Epithelial cell of proximal tubule (primary cell): ENCODE measurements around the gene TJP1. TPM values are rescaled to one million over a fixed set of nuclear protein-coding genes. Genes with fewer than 3 reads are reported as not detected.

Experiments used
- DNase-seq: peaks from one replicate; pipeline ENCODE4 v3.0.0-alpha.2; 2011; ENCODE audit warnings: low read depth
- H3K4me3 ChIP-seq: 2 replicates; pipeline ENCODE4 v1.5.1; 2011; ENCODE audit warnings: low read depth, mild to moderate bottlenecking, low read length
- total RNA-seq: library from RNA; depleted of rRNA; stranded (reverse); fragments of >200 nt; gene quantifications from 2 replicates; pipeline ENCODE4 v1.2.3, GENCODE V29; 2015
- TF ChIP-seq, protein P1 (sequence below): conservative IDR thresholded peaks from 2 replicates; pipeline ENCODE4 v1.5.1; 2012; ENCODE audit warnings: low read depth, mild to moderate bottlenecking, low read length

Gene TJP1
- total RNA-seq, 1 donor from 2014 or later, result 106 TPM

DNA sequence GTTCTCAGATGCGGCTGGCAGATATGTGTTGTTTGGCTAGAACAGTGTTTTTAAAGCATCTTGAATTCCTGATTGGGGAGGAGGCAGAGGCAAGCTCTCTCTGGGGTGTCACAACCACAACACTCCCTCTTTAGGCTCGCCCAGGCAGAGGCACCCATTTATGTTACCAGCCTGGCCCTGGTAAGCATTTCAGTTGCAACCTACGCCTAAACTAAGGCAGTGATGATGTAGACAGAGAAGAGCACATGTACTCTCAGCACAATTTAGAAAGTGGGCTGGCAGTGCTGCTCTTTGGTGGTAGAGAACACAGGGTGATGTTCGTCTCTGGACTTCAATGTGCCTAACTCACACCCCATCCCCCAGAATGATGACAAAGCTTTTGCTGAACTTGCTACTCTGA is 41.2 kb upstream of the TJP1 start:
- DNase-seq, result no peak
- no peak overlapping the region for H3K4me3 ChIP-seq
- TF ChIP-seq, protein P1, sequence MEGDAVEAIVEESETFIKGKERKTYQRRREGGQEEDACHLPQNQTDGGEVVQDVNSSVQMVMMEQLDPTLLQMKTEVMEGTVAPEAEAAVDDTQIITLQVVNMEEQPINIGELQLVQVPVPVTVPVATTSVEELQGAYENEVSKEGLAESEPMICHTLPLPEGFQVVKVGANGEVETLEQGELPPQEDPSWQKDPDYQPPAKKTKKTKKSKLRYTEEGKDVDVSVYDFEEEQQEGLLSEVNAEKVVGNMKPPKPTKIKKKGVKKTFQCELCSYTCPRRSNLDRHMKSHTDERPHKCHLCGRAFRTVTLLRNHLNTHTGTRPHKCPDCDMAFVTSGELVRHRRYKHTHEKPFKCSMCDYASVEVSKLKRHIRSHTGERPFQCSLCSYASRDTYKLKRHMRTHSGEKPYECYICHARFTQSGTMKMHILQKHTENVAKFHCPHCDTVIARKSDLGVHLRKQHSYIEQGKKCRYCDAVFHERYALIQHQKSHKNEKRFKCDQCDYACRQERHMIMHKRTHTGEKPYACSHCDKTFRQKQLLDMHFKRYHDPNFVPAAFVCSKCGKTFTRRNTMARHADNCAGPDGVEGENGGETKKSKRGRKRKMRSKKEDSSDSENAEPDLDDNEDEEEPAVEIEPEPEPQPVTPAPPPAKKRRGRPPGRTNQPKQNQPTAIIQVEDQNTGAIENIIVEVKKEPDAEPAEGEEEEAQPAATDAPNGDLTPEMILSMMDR, result no peak

DNA sequence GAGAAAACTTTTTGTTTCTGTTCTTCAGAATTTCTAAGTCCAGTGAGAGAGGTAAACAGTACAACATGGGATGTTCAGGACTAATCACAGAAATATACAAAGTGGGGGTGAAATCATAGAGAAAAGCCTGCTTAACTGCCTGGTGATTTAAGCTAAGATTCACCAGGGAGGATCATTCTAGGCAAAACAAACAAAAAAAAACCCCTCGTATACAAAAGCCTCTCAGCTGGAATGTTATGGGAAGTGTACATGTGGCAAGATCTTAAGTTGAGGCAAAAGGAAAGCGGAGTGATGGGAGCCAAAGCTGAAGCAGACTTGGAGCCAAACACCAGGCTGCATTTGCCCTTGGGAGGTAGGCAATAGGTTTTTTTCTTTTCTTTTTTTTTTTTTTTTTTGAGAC is 40.0 kb upstream of the TJP1 start:
- TF ChIP-seq, protein P1, result no peak
- H3K4me3 ChIP-seq, result no peak overlapping the region
- no peak for DNase-seq

DNA sequence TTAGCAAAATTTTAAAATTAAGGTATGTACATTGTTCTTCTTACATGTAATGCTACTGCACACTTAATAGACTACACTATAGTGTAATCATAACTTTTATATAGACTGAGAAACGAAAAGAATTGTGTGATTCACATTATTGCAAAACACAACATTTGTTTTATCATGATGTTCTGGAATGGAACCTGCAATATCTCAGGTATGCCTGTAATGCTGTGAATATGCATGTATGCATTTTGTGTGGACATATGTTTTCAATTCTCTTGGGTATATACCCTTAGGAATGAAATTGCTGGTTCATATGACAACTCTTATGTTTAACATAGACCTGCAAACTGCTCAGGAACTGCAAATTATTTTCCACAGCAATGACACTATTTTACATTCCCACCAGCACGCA is 38.6 kb upstream of the TJP1 start:
- TF ChIP-seq, protein P1, result no peak
- H3K4me3 ChIP-seq, result no peak overlapping the region
- DNase-seq, result no peak

DNA sequence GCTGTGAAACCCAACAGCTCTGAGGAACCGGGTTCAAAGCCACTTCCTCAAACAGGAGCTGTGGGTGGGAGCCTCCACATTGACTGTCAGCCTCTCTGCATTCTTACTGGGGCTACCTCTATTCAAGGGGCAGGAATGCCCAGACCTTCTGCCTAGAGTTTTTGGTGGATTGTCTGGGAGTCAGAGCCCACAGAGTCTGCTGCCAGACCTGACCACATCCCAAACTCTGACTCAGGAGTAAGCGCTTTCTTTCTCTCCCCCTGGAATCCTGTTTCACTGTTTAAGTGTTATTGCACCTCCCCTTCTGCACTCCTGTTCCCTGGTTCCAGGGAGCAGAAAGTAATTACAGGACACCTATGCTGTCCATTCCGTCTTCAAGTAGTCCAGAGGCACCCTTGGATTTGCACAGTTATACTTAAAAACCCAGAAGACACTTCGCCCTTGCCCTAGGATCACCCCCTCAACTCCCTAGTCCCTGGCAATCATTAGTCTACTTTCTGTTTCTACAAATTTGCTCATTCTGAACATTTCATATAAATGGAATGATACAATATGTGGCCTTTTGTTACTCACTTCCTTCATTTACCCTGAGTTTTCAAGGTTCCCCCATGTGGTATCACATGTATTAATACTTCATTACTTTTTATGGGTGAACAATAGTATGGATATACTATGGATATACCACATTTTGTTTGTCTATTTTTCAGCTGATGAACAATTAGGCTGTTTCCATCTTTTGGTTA is 37.9 kb upstream of the TJP1 start:
- DNase-seq, result no peak
- H3K4me3 ChIP-seq, result no peak overlapping the region
- TF ChIP-seq, protein P1, result no peak

DNA sequence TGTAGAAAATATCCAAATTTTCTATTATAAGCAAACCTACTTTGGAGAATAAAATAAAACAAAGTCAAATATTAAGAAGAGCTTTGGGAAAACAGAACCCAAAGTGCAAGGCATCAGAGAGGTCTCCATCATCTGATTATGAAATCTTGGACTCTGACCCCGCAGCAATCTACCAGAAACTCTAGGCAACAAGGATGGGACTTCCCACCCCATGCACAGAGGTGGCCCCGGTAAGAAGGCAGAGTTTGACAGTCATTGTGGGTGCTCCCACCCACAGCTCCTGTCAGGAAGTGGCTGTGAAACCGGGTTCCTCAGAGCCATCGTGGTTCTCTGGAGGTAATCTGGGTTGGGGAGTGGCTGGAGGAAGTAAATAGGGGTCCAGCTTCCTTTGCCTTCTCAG is 37.0 kb upstream of the TJP1 start:
- TF ChIP-seq, protein P1, result no peak
- DNase-seq, result no peak
- no peak overlapping the region for H3K4me3 ChIP-seq

DNA sequence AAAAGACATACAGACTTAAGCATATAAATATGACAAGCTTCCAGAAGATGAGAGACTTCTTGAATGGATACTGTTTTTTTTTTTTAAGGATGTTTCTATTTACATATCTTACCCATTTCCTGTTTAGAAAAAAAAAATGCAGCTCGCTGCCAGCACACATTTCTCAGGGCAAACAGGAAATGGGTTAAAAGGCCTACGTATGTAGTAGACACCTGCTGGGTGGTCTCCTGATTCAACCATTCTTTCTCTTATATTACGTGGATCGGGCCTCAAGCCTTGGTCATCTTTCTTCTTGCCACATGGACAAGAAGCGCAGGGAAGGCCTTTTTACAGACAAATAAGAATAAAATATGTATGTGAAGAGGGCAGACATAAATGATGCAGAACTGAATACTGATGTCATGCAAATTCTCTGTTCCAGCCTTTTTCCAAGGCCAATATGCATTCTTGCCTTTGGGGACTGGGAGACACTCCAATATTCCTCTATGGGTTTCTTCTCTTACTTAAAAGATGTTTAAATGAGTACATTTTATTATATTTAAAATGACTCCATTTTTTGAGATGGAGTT is 35.0 kb upstream of the TJP1 start:
- TF ChIP-seq, protein P1, result no peak

DNA sequence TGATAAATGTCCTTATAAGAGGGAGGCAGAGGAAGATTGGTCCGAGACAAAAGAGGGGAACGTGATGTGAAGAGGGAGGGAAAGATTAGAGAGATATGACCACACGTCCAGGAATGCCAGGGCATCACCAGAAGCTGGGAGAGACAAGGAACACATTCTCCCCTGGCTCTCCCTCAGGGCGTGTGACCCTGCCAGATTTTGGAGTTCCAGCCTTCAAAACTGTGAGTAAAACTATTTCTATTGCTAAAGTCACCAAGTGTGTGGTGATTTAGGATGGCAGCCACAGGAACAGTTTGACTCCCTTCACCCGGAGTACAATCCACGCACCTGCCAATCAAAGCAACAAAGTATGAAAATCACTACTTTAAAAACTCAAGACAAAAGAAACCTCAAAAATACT is 32.1 kb upstream of the TJP1 start:
- DNase-seq, result no peak
- no peak overlapping the region for H3K4me3 ChIP-seq
- TF ChIP-seq, protein P1, result no peak

More for the DNA sequence above, 35.0 kb upstream of the TJP1 start:
- no peak overlapping the region for H3K4me3 ChIP-seq
- no peak for DNase-seq
